Measurements from ENCODE around the gene LAMA2.

LAMA2 gene

DNA sequence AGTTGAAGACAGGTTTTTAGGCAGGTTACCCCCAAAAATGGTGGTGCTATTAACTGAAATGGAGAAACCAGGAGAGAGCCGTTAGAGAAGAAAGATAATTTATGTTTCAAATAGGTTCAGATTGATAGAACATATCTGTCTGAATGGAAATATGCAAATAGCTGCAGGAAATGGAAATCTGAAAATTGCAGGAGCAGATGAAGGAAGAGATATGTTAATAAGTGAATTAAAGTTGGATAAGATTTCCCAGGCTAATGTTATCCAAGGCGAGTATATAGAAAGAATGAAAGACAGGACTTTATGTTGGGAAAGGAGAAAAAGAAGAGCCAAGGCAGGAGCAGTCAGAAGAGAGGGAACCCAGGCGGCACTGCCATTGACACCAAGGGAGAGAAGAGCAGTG is 461.4 kb downstream of the LAMA2 start:
- H3K27me3 ChIP-seq (ENCODE audit: insufficient read depth, low read length), result no peaks in the 10 kb centered on the region
- H4K20me1 ChIP-seq (ENCODE audit: insufficient read depth, low read length), result no peaks in the 10 kb centered on the region
- no peaks in the 10 kb centered on the region for H3K36me3 ChIP-seq (ENCODE audit: insufficient read depth, low read length)
- H2AFZ ChIP-seq (ENCODE audit: low read length), result no peak overlapping the region
- no peak for TF ChIP-seq EZH2 (IDR thresholded peaks at IDR 0.05; ENCODE audit: borderline replicate concordance, low read length)
- TF ChIP-seq, protein P1, sequence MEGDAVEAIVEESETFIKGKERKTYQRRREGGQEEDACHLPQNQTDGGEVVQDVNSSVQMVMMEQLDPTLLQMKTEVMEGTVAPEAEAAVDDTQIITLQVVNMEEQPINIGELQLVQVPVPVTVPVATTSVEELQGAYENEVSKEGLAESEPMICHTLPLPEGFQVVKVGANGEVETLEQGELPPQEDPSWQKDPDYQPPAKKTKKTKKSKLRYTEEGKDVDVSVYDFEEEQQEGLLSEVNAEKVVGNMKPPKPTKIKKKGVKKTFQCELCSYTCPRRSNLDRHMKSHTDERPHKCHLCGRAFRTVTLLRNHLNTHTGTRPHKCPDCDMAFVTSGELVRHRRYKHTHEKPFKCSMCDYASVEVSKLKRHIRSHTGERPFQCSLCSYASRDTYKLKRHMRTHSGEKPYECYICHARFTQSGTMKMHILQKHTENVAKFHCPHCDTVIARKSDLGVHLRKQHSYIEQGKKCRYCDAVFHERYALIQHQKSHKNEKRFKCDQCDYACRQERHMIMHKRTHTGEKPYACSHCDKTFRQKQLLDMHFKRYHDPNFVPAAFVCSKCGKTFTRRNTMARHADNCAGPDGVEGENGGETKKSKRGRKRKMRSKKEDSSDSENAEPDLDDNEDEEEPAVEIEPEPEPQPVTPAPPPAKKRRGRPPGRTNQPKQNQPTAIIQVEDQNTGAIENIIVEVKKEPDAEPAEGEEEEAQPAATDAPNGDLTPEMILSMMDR (IDR thresholded peaks at IDR 0.05; ENCODE audit: low read length), result no peak
- no peak overlapping the region for H3K27ac ChIP-seq (ENCODE audit: low read depth, low read length, poor library complexity, severe bottlenecking)
- no peaks in the 10 kb centered on the region for H3F3A ChIP-seq (ENCODE audit: insufficient read depth, low read length)
- no peak overlapping the region for H3K4me2 ChIP-seq (ENCODE audit: low read length)
- H3K79me2 ChIP-seq (ENCODE audit: insufficient read depth, low read length), result no peaks in the 10 kb centered on the region
- no peaks in the 10 kb centered on the region for H3K9me2 ChIP-seq (ENCODE audit: low read depth, low read length)
- H3K9me3 ChIP-seq (ENCODE audit: low read length), result no peaks in the 10 kb centered on the region
- H3K9ac ChIP-seq (ENCODE audit: low read length), result no peak overlapping the region
- H3K4me3 ChIP-seq (ENCODE audit: low read depth, low read length, poor library complexity, severe bottlenecking), result no peak overlapping the region
- H3K4me1 ChIP-seq (ENCODE audit: insufficient read depth, low read length, severe bottlenecking), result no peaks in the 10 kb centered on the region

- H3K79me2 ChIP-seq (ENCODE audit: insufficient read depth, low read length), result no peaks in the 10 kb centered on the region
- H3K9me3 ChIP-seq (ENCODE audit: low read length), result no peaks in the 10 kb centered on the region
- H3K9me2 ChIP-seq (ENCODE audit: low read depth, low read length), result no peaks in the 10 kb centered on the region
- H3K27me3 ChIP-seq (ENCODE audit: insufficient read depth, low read length), result no peaks in the 10 kb centered on the region
- H4K20me1 ChIP-seq (ENCODE audit: insufficient read depth, low read length), result no peaks in the 10 kb centered on the region
- H3K4me3 ChIP-seq (ENCODE audit: low read depth, low read length, poor library complexity, severe bottlenecking), result no peak overlapping the region
- H2AFZ ChIP-seq (ENCODE audit: low read length), result no peak overlapping the region
- TF ChIP-seq, protein P1 (IDR thresholded peaks at IDR 0.05; ENCODE audit: low read length), result no peak
- no peak for TF ChIP-seq EZH2 (IDR thresholded peaks at IDR 0.05; ENCODE audit: borderline replicate concordance, low read length)
- no peak overlapping the region for H3K9ac ChIP-seq (ENCODE audit: low read length)
- H3K4me1 ChIP-seq (ENCODE audit: insufficient read depth, low read length, severe bottlenecking), result no peaks in the 10 kb centered on the region
- no peaks in the 10 kb centered on the region for H3K36me3 ChIP-seq (ENCODE audit: insufficient read depth, low read length)
- H3F3A ChIP-seq (ENCODE audit: insufficient read depth, low read length), result no peaks in the 10 kb centered on the region
- H3K27ac ChIP-seq (ENCODE audit: low read depth, low read length, poor library complexity, severe bottlenecking), result no peak overlapping the region
- no peak overlapping the region for H3K4me2 ChIP-seq (ENCODE audit: low read length)
These were observed 463.0 kb downstream of the LAMA2 start for GRCh38 chr6:129345890-129346289.

- Histone ChIP-seq H3K36me3 (ENCODE audit: insufficient read depth, low read length) (no peaks in the 10 kb centered on the region), H3K27ac (ENCODE audit: low read depth, low read length, poor library complexity, severe bottlenecking) (no peak overlapping the region), H3K9ac (ENCODE audit: low read length) (no peak overlapping the region), H3K4me3 (ENCODE audit: low read depth, low read length, poor library complexity, severe bottlenecking) (no peak overlapping the region), H3K79me2 (ENCODE audit: insufficient read depth, low read length) (no peaks in the 10 kb centered on the region), H2AFZ (ENCODE audit: low read length) (no peak overlapping the region), H3F3A (ENCODE audit: insufficient read depth, low read length) (no peaks in the 10 kb centered on the region), H3K4me2 (ENCODE audit: low read length) (no peak overlapping the region), H3K9me2 (ENCODE audit: low read depth, low read length) (no peaks in the 10 kb centered on the region), H3K4me1 (ENCODE audit: insufficient read depth, low read length, severe bottlenecking) (no peaks in the 10 kb centered on the region), H4K20me1 (ENCODE audit: insufficient read depth, low read length) (no peaks in the 10 kb centered on the region), H3K9me3 (ENCODE audit: low read length) (no peaks in the 10 kb centered on the region), H3K27me3 (ENCODE audit: insufficient read depth, low read length) (no peaks in the 10 kb centered on the region)
- TF ChIP-seq, protein P1 (IDR thresholded peaks at IDR 0.05; ENCODE audit: low read length), result no peak
- no peak for TF ChIP-seq EZH2 (IDR thresholded peaks at IDR 0.05; ENCODE audit: borderline replicate concordance, low read length)
These were observed 464.0 kb downstream of the LAMA2 start for GRCh38 chr6:129346964-129347363.
